ENCODE data around the gene CADPS.

CADPS gene

GRCh38 chr3:62405135-62405534, 470.1 kb downstream of the CADPS start:
- DNase-seq, result no peak

- no peak for DNase-seq
Observed at GRCh38 chr3:62404321-62404720, 470.9 kb downstream of the CADPS start.

DNA sequence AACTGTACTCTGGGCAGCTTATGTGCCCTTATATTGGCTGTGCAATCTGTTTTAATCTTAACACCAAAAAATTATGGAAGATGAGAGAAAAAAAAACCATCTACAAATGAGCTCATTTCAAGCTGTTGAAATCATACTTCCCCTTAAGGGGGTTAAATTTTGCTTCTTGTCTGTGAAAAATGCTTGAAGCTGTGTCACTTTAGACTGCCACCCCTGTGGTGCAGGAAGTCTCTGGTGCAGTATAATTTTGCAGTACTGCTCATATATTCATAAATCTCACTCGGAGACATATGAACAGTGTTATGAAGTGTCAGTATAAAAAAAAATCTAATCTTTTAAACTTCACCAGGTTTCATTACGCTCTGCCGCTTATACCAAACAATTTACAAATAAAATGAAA, 471.5 kb downstream of the CADPS start:
- no peak for DNase-seq

- no peak for DNase-seq
Observed at GRCh38 chr3:62392626-62393292, 482.5 kb downstream of the CADPS start.

DNA sequence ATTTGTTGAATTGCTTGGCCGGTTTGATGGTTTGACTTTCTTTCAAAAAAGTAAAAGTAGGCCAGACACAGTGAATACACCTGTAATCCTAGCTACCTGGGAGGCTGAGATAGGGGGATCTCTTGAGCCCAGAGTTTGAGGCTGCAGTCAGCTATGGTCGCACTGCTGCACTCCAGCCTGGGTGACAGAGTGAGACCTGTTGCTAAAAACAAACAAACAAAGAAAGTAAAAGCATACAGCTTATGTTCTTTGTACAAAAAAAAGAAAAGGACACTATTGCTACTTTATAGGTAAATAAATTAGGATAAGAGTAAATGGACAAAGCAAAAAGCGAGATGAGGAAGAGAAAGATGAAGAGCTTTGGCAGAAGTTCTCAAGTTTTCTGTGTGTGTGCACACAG, 488.0 kb downstream of the CADPS start:
- no peak for DNase-seq

GRCh38 chr3:62379321-62379798, 495.9 kb downstream of the CADPS start:
- DNase-seq, result no peak

GRCh38 chr3:62378921-62379320, 496.3 kb downstream of the CADPS start:
- DNase-seq, result no peak

DNA sequence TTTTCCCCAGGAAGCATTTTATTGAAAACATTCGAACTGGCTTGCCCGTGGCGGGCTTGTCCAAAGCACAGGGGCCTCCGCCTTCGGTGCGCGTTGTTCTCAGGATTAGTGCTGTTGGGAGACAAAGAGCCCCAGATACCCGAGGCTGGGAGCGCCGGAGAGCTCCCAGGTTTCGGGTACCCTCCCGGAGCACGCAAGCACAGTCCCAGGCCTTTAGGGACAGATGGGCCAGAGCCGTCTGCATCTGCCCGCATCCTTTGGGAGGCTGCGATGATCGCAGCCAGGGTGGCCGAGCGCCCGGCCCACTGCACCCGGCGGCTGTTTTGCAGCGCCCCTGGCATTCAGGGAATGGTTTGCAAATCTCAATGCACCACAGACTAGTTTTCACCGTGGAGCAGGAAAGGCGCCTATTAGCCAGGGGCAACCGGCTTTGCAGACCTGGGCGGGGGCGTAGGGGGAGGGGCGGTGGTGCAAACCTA, 496.9 kb downstream of the CADPS start:
- DNase-seq, result no peak

DNA sequence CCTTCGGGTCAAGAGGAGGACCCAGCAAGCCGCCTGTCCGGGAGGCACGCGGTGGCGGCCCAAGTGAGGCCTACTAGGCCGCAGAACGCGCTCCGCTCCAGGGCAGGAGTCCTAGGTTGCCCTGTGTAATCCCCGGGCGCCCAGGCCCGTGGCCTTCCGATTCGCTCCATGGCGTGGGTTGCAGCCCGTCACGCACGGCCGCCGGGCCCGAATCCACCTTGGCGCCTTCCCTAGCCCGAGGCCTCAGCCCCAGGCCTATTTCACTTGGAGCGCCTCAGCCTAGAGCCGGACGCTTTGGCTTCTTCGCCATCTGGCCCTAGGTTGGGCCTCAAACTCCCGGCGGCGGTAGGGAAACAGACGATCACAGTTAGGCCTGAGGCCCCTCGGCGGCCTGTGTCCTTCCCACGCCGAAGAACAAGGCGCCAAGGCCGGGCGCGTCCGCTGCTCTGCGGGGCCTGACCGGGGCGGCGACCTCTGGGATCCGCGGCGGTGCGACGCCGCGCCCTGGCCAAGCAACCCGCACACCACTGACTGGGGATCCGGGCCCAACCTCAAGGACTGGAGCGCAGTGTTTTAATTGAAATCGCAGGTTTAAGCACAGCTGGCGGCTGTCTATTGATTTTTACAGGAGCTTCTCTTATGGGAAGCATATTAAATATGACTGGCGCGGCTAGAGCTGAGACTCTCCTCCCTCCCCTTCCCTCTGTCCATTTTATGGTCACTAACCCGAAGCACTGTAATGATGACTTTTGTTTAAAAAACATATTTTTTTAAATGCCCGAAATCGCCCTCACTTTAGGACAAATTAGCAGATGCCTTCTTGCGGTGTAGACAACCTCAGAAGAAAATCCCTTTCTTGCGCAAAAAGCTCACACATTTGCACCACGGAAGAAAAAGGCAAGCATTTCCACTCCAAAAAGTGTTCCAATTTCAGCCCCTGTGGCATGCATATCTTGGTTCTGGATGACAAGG, 498.0 kb downstream of the CADPS start:
- DNase-seq, result no peak

DNA sequence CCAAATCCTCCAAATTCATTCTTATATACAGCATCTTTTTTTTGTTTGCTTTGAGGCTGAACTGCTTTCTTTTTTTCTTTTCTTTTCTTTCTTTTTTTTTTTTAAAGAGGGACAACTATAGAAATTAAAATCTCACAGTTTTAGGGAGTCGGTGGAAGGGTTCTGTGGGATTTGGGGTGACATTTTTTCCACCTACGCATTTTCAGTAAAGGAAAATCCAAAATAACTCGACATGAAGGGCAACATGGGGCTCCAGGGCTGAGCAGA, 498.8 kb downstream of the CADPS start:
- no peak for DNase-seq

DNA sequence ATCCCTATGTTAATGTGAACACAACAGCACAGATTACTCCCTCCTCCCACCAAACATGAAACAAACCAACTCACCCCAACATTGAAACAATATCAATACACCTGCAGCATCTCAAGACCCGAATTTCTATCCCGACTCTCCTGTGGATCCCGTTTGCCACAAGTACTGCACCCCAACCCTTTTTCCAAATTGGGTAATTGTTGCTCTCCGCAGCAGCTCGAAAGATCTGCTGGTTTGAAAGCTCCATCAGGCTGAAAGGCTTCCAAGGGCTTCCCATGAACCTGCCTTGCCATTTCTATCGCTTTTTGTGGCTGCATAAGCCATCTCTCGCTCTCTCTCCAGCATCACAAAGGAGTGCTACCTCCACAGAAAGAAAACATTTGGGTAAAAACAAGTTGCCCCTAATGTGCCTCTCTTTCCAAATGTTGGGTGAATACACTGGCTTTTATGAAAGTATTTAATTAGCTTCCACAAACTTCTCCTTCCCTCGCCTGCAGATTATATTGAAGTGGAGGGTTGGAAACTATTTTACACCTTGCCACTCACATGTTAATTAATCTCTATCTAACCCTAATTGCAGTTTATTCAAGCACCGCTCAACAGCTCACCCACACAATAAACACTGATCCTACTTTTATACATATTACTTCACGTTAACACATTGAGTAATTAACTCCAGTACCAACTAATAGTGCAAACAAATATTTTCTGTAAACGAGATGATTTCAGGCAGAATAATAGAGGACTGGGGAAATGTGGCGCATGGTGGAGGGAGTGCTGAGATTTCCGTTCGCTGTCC, 499.4 kb downstream of the CADPS start:
- no peak for DNase-seq

DNA sequence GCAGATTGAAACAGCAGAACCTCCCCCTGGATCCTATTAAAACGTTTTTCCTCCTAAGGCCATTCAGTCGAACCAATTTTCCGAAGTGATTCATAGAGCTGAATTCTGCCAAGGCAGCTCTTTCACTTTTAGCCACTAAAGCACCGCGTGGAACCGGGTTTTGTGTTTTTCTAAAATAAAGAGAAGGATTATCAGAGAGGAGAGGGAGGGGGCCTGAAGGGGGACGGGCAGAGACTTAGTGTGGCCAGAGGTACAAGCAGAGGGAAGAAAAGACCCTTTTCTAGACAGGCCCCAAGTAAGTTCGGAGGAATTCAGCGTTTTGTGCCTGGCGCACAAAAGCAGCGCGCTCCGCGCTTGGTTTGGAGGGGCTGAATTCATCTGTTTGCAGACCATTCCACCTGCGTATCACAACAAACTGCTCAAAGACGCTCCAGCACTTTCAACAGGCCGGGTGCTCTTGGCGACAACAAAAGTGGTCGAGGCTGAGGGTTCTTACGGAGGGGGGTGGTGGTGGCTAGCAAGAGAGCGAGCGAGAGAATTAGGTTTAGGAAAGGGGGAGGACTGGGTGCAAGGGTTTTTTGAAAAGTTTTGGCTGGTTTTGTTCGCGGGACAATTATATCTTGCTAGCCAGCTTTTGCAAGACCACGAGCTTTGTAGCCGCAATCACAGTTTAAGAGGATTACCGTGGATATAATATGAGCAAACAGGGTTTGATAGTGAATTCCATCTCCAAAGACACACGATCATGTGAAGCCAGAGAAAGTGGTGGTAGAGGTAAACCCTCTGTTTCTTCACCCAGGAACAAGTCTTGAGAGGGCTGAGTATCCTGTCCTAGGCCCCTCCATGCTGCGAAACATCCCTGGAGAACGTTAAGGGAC, 500.6 kb downstream of the CADPS start:
- DNase-seq, result no peak

DNA sequence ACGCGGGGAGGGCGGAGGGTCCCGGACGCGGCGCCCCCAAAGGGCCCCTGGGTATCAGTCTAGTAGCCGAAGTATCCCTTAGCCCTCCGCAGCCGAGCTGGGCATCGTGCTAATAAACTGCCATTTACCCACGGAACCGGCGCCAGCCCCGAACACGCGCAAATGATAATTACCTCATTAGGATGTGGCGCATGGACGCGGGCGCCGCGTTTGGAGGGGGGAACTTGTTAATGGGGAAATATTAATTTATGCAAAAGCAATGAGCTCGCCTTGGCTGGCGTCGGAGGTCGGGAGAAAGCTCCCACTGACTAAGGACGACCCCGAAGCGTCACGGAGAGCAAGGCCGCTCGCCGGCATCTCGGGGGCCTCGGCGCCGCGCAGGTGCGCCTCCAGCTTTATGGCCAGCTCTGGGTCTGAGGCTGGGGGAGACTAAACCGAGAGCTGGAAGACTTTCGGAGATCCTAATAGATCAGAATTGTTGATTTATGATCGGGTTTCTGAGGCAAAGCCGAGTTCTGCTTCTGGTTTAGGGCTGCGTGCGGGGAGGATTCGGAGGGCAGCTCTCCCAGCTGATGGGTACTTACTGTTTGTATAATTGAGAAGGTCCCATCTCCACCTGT, 501.4 kb downstream of the CADPS start:
- no peak for DNase-seq

DNA sequence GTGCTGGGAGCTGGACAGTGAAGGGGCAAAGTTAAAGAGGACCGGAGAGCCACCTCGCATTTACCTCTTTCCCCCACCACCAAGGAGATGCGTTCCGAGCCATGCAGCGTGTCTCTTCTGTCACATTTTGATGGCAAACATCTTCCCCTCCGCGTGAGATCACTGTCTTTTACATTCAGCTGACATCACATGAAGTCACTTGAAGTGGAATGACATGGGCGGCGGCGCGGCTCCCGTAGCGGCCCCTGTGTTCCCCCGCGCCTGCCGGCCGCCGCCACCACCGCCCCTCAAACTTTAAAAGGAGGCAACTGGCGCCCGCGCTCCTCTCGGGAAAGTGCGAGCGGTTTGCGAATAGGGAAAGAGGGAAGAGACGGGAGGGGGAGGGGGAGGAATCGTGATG, 502.0 kb downstream of the CADPS start, which contains the start of gene FEZF2:
Gene FEZF2, minus strand, starts transcription at position 336 of the 400 bp plus-strand sequence. CDS start 682 bp downstream, outside the sequence.
- no peak for DNase-seq

DNA sequence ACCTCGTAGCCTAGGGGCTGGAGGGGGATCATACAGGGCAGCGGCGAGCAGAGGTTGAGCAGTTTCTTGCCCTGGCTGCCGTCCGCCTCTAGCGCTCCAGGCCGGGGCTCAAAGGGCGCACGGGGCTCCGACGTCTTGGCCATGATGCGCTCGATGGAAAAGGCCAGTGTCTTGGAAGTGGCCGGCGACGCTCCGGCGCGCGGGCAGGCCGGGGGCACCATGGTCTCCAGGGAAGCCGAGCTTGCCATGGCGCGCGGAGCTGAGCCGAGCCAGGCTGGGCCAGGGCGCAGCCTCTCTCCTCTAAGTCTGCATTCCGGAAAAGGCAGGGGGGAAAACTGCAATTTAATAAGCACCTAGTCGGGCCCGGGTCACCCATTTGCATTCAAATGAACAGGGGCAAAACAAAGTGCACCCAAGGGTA, 502.6 kb downstream of the CADPS start:
- DNase-seq, result no peak

GRCh38 chr3:62371720-62372591, 503.3 kb downstream of the CADPS start:
- DNase-seq, result no peak

GRCh38 chr3:62370858-62371719, 504.1 kb downstream of the CADPS start:
- no peak for DNase-seq

- no peak for DNase-seq
Observed at GRCh38 chr3:62370112-62370857, 504.9 kb downstream of the CADPS start.

DNA sequence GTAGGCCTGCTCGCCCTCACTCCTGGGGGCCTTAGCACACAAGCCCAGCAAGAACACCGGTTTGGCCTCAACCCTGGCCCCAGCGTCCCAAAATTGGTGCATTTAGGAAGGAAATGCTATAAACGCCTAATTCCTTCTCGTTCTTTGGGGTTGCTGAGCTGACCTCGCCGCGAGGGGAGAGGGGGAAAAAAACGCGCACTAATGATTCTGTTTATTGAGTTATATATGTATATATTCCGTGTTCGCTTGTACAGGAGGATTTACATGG, 505.8 kb downstream of the CADPS start:
- DNase-seq, result no peak

Data from amniotic stem cell (primary cell).